ENCODE results near the gene CRYGB. TPM values are rescaled to one million over a fixed set of nuclear protein-coding genes. Genes with fewer than 3 reads are reported as not detected.

Gene CRYGB
- total and polyA plus RNA-seq, 10 of the 15 experiments (the other 5 are each of a cell fraction or from before 2014, with no cell fraction given): not detected

- TF ChIP-seq REST (IDR thresholded peaks at IDR 0.05; ENCODE audit: low read depth, low read length): no peak
- TF ChIP-seq MYB (IDR thresholded peaks at IDR 0.05; ENCODE audit: borderline replicate concordance, low read depth, low read length): no peak
- TF ChIP-seq MEF2A (IDR thresholded peaks at IDR 0.05; ENCODE audit: insufficient read depth, low read depth, low read length): no peak
- TF ChIP-seq KLF5 (IDR thresholded peaks at IDR 0.05; ENCODE audit: partially characterized antibody): no peak
- TF ChIP-seq HSF1 (IDR thresholded peaks at IDR 0.05; ENCODE audit: low read depth, low read length): no peak
- TF ChIP-seq EED (IDR thresholded peaks at IDR 0.05; ENCODE audit: low read depth): no peak
- TF ChIP-seq YY1 (IDR thresholded peaks at IDR 0.05; ENCODE audit: low read depth, low read length): no peak
- TF ChIP-seq ZBED1 (IDR thresholded peaks at IDR 0.05; ENCODE audit: borderline replicate concordance): no peak
- TF ChIP-seq RELA (IDR thresholded peaks at IDR 0.05; ENCODE audit: borderline replicate concordance, partially characterized antibody): no peak
Observed at GRCh38 chr2:208163489-208163888, 17.5 kb upstream of the CRYGB start, which contains the start of gene CRYGA (continued).
